Kidney glomerular epithelial cell (primary cell): Measurements from ENCODE around the gene ZNF324.
A peak's percentile ranks its signal among the peaks of the same experiment; 100 is the strongest.
"Not testable (repeated sequence)": the region's sequence is repeated elsewhere in the genome, so short reads cannot be mapped to it uniquely, and the experiment has no call there.

ENCODE experiments used
- DNase-seq: peaks from one replicate; lab custom pipeline; 2025; lab: John Stamatoyannopoulos, UW

Gene ZNF324

DNA sequence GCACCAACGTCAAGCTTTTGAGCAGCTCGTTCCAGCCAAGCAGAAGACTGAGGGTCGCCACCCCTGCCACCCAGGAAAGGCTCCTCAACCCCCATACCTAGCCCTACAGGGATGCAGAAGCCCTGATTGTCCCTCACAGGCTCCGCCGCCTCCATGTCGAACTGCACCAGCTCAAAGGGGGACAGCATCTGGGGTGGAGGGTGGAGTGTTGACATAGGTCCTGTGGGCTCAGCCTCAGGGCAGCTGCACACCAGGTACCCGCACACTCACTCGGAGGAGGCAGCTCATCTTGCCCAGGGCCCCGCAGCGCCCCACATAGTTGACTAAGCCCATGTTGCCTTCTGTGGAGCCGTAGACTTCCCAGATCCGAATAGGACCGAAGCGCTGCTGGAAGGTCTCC is 33.4 kb downstream of the ZNF324 start:
- DNase-seq: no peak

DNA sequence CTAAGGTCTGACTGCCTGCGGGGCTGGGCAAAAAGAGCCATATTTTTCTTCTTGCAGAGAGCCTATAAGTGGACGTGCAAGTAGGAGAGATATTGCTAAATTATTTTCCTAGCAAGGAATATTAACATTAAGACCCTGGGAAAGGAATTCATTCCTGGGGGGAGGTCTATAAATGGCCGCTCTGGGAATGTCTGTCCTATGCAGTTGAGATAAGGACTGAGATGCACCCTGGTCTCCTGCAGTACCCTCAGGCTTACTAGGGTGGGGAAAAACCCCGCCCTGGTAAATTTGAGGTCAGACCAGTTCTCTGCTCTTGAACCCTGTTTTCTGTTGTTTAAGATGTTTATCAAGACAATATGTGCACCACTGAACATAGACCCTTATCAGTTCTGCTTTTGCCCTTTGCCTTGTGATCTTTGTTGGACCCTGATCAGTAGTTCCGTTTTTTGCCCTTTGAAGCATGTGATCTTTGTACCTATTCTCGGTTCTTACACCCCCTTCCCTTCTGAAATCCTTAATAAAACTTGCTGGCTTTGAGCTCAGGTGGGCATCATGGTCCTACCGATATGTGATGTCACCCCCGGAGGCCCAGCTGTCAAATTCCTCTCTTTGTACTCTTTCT is 40.8 kb downstream of the ZNF324 start:
- not testable (repeated sequence) for DNase-seq

GRCh38 chr19:58509731-58510083 is 42.8 kb downstream of the ZNF324 start:
- DNase-seq: no peak

DNA sequence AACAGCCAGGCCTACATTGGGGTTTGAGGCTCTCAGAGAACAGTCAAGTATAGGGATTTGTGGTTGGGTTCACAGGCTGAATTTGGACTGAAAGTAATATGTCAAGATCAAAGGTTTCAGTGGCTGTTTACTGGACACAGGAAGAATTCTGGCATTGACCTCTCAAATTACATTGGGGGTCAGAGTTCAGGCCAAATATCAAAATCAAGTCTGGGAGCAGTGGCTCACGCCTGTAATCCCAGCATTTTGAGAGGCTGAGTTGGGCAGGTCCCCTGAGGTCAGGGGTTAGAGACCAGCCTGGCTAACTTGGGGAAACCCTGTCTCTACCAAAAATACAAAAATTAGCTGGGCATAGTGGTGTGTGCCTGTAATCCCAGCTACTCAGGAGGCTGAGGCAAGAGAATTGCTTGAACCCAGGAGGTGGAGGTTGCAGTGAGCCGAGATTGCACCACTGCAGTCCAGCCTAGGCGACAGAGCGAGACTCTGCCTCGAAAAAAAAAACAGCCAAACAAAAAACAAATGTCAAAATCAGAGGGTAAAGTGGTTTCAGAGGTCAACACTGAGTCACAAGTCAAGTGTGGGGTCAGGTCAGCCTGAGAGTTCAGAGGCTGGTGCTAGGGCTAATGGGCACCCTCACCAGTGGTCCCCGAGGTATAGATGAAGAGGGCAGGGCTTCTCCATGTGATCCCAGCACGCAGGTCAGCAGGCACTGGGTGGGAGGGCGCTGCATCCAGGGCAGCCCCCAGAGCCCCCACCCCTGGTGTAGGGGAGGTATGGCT is 43.4 kb downstream of the ZNF324 start:
- no peak for DNase-seq

DNA sequence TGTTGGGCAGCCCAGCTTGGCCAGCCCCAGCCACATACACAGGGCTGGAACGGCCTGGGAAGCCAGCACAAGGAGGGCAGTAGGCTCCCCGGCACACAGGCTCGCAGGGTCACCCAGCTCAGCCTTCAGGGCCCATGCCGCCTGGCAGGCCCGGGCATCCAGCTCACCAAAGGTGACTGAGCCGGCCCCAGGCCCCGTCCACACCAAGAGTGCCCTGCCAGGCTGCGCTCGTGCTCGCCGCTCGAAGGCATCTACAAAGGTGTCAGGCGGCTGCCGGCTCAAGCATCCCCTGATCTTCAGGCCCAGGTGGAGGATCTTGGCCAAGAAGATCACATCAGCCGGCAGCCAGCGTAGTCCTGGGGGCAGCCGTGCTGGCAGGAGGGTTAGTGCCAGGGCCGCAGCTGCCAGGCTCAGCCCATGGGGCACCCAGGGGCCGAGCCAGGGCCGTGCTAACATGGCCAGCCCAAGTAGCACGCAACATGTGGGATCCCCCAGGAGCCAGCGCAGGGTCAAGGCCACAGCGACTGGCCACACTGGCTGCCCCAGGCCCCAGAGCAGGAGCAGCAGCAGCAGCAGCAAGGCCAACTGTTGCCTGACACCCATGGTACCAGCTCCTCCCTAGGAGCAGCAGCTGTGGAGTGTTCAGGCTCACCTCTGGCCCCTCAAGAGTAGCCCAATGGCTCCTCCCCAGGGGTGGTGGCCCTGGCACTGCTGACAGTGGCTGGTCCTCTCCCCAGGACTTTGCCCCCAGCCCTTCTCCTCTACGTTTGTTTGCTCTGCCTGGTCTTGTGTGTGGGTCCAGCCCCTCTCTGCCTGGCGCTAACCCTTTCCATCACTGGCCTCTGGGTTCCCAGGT is 44.7 kb downstream of the ZNF324 start, which contains the start of gene SLC27A5:
Gene SLC27A5 (minus strand): TSS at position 640 of the 856 bp plus-strand sequence. CDS start 37 bp downstream, at position 603.
- no peak for DNase-seq

DNA sequence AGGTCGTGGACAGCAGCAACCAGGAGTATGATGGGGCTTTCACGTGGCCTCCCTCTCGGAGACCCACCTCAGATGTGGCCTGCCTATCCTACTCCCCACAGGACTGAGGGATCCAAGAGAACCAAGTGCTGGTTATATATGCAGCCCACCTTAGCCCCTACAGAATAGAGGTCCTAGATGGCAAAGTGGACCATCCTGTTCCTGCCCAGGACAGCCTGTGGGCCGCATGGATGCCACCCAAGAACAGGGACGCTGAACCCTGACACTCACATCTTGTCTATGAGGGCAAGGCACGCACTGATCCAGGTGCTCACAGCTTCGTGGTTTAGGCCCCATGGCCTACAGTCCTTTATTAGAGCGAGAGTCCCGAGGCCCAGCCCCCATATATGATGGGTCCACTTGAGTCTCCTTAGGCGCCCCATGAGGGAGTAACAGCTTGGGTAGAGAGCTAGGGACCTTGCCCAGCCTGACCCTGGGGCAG is 46.4 kb downstream of the ZNF324 start:
- no peak for DNase-seq

GRCh38 chr19:58513694-58514563 is 47.0 kb downstream of the ZNF324 start:
- DNase-seq: peak; percentile 37

DNA sequence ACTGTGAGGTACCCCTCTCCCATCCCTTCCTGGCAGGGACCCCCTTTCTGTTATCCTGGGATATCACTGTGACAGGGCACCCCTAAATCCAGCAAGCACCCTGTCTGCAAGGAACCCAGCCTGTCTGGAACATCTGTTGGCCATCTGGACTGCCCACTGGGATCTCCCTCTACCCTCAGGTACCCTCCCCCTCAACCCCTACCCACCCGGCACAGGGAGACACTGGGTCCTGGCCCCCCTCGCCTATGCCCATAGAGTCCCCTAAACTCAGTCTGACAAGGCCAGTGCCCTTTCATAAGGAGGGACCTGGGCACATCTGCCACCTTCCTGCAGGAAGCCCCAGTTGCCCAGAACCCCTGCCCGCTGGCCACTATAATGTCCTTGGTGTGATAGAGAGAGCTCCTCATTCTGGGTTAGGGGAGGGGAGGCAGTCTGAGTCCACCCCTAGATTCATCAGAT is 47.7 kb downstream of the ZNF324 start:
- DNase-seq: no peak

DNA sequence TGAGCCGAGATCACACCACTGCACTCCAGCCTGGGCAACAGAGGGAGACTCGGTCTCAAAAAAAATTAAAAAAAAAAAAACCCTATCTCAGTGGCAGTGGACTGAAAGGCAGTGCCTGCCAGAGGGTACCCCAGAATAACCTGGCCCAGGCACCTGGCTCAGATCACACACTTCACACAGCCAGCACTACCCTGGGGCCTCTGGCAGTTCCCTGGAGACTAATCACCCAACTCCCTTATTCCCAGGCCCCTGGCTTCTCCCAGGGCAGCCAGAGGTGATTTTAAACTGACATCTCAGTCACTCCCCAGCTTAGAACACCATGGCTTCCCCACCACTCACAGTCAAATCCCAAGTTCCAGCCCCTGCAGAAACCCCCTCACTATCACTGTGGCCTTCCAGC is 48.4 kb downstream of the ZNF324 start:
- DNase-seq: no peak

GRCh38 chr19:58516246-58516836 is 49.5 kb downstream of the ZNF324 start:
- no peak for DNase-seq

DNA sequence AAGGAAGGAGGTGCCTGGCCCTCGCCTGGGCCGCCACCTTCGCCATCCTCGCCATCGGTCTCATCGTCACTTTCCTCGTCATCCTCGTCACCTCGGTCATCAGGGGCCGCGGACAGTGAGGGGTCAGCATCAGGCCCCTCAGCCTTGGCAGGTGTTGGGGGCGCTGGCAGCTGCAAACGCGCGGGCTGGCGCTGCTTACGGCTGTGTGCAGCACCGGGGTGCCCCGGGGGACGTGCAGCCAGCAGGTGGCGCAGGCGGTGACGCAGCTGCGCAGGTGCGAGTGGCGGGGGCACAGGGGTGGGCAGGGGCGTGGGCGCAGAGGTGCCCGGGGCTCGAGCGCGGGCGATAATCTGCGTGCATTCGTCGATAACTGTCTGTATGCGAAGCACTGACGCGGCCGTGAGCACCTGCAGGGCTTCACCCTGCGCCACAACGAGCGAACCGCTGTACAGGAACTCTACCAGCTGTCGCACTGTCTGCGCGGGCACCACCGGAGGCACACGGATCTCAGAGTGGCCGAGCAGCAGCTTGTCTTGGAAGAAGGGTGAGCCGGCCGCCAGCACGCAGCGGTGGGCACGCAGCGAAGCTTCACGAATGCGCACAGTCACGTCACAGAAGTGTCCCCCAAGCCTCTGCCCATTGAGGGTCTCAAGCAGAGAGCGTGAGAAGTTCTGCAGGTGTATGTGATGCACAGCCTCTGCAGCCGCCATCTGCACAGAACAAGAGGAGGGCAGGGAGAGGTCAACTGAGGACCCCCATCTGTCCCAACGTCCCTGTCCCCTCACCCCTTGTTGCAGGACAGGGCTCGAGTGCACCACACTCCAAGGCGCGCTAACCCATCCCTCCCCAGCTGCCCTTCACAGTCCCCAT is 50.3 kb downstream of the ZNF324 start:
- DNase-seq: no peak

DNA sequence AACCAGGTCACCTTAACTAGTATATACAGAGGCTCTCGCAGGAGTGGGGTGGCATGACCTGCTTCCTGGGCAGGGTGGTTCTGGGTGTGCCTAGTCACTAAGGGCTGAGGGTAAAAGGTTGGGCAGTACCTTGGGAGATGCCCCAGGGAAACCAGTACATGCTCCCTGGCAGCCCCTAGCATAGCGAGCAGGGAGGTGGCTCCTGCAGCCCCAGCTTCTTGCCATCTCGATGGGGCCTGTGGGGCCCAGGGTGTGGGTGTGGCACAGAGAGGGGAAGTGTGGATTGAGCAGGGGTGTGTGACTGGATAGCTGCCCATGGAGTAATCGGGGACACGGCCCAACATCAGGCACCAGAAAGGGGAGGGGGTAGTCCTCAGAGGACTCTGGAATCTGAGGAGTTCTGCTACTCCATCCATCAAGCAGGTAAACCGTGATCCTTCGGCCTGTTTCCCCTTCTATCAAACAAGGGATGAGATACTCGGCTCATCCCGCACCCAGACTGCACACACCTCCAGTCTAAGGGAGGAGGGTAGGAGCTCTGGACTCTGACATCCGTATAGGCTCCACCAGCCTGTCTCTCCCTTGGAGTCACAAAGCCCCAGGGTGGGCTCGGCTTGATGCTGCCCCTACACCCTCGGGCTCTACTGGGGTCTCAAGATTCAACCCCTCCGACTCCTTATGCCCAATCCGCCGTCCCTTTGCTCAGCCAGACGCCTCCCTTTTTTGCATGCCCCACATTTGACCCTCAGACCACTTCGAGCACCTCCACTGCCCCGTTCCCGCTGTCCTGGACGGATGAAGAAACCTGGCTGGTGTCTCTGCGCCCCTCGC is 51.6 kb downstream of the ZNF324 start:
- DNase-seq: no peak

DNA sequence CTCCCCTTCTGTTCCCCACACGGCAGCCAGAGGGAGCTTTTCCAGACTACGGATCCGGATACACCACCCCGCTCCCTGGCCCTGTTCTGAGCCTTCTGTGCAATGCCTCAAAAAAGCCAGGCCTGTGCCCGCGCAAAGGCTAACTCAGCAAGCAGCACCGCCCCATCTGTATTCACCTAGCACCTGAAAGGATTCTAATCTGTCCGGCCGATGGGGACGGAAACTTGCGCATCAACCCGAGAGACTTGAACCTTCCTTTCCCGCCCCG is 52.1 kb downstream of the ZNF324 start:
- DNase-seq: peak; percentile 33

GRCh38 chr19:58519355-58520256 is 52.7 kb downstream of the ZNF324 start, which contains the start of gene ZBTB45:
Gene ZBTB45 (minus strand): TSS chr19:58519810. CDS start chr19:58517673, 2,137 bp downstream.
- peak; percentile 97 for DNase-seq

DNA sequence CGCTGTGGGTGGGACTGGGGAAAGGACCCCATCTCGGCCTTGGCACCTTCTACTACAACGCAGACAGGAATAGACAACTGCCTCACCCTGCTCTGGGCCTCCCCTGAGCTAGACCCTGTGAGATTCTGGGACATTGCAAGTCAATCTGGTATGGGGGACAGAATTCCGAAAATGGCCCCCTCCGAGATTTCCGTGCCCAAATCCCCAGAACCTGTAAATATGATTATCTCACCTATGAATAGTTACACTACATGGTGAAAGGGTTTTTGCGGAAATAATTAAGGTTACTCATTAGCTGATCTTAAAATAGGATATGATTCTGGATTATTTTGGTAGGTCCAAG is 53.3 kb downstream of the ZNF324 start:
- no peak for DNase-seq

GRCh38 chr19:58521651-58522050 is 54.8 kb downstream of the ZNF324 start:
- no peak for DNase-seq

GRCh38 chr19:58522709-58523108 is 55.8 kb downstream of the ZNF324 start:
- no peak for DNase-seq
